Stimulated activated naive CD8-positive, alpha-beta T cell treated with anti-CD3 and anti-CD28 coated beads, Interleukin-15, amount 100 ng/mL, for 72 hours (primary cell): ENCODE data around the gene WDTC1.
A peak's percentile ranks its signal among the peaks of the same experiment; 100 is the strongest.
"Not testable (repeated sequence)": the region's sequence is repeated elsewhere in the genome, so short reads cannot be mapped to it uniquely, and the experiment has no call there.

ENCODE experiments used
- ATAC-seq: fragments of 150-1000 bp; cut with Tn5 transposase; 2 replicates; pipeline ENCODE4 v1.10.0; 2021; ENCODE audit warnings: mild to moderate bottlenecking, moderate library complexity
- DNase-seq, 2 donors: peaks; one replicate each; pipeline ENCODE4 v3.0.0; 2021 to 2022
- H3K27ac Mint-ChIP-seq, 2 donors: one replicate each; pipeline ENCODE4 v1.8.0; 2022; ENCODE audit warnings: mild to moderate bottlenecking in 2 of 2, mixed read lengths in 2 of 2, moderate library complexity in 2 of 2
- H3K27me3 Mint-ChIP-seq: one replicate; pipeline ENCODE4 v1.8.0; 2022; ENCODE audit warnings: mixed read lengths
- H3K4me1 Mint-ChIP-seq: one replicate; pipeline ENCODE4 v1.8.0; 2022; ENCODE audit warnings: mild to moderate bottlenecking, mixed read lengths
- H3K4me3 Mint-ChIP-seq, 2 donors: one replicate each; pipeline ENCODE4 v1.8.0; 2022; ENCODE audit warnings: mild to moderate bottlenecking in 2 of 2, mixed read lengths in 2 of 2, moderate library complexity in 1 of 2
- H3K9me3 Mint-ChIP-seq, 2 donors: one replicate each; pipeline ENCODE4 v1.8.0; 2022; ENCODE audit warnings: mixed read lengths in 2 of 2

Gene WDTC1, protein sequence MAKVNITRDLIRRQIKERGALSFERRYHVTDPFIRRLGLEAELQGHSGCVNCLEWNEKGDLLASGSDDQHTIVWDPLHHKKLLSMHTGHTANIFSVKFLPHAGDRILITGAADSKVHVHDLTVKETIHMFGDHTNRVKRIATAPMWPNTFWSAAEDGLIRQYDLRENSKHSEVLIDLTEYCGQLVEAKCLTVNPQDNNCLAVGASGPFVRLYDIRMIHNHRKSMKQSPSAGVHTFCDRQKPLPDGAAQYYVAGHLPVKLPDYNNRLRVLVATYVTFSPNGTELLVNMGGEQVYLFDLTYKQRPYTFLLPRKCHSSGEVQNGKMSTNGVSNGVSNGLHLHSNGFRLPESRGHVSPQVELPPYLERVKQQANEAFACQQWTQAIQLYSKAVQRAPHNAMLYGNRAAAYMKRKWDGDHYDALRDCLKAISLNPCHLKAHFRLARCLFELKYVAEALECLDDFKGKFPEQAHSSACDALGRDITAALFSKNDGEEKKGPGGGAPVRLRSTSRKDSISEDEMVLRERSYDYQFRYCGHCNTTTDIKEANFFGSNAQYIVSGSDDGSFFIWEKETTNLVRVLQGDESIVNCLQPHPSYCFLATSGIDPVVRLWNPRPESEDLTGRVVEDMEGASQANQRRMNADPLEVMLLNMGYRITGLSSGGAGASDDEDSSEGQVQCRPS

DNA sequence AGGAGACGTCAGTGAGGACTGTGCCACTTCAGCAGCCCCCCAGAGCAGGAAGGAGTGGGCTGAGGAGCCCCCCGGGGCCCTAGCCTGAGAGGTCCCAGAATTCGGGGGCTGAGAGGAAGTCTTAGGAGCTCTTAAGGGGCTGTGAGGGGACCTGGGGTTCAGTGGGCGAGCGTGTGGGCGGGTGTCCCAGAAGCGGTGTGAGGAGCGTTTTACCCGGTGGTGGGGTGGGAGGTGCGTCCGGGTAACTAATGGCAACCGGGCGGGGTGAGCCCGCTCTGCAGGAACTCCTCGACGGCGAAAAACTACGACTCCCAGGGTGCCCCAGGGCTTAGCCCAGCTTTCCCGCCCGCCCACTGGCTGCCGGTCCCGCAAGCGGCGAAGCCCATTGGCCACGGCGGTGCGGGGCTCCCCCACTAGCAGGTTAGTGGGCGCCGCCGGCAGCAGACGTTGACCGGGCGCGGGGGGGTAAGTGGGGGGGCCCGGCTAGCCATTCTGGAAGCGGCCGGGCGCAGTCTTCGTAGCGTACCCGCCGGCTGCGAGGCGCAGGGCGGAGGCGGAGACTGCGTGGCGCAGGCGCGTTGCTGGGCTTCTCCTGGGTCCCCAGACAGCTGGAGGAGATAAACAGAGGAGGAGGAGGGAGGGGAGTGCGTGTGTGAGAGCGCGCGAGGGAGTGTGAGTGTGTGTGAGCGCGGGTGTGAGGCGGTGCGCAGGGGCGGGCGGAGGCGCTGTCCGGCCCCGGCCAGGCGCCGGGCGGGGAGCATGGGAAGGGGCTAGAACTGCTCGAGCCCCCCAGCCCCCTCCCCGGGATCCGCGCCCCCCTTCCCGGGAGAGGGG, at the start of gene WDTC1:
WDTC1 (plus strand) TSS at position 584 of the 834 bp plus-strand sequence. CDS start 26,423 bp downstream, outside the sequence.
- H3K27me3 Mint-ChIP-seq = no peaks in the 10 kb centered on the region
- peak within 1 kb of the TSS; percentile 98 to 99 for H3K4me3 Mint-ChIP-seq
- H3K4me1 Mint-ChIP-seq = peaks cover 28% of the 10 kb centered on the region
- ATAC-seq (peak; percentile 96), DNase-seq (peak; percentile 98 to 99)
- no peaks in the 10 kb centered on the region for H3K9me3 Mint-ChIP-seq
- peak within 1 kb of the TSS; percentile 95 to 96 for H3K27ac Mint-ChIP-seq

DNA sequence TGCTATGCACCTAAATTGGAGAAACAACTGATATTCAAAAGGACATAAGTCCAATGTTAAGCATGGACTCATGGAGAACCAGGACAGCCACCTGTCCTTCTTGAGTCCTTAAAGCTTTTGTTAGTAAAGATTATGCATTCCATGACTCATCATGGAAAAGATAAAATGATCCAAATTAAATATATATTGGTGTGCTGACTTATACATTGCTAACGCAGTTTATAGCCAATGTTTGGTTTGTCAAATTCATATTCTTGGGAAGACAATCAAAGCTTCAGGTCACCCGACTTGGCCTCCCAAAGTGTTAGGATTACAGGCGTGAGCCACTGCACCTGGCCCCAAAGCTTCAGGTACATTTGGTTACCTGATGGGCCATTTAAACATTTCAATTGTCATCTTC, 49.8 kb upstream of the WDTC1 start:
- not testable (repeated sequence) for H3K4me3 Mint-ChIP-seq, H3K27me3 Mint-ChIP-seq, DNase-seq, H3K27ac Mint-ChIP-seq, H3K9me3 Mint-ChIP-seq, ATAC-seq, H3K4me1 Mint-ChIP-seq

DNA sequence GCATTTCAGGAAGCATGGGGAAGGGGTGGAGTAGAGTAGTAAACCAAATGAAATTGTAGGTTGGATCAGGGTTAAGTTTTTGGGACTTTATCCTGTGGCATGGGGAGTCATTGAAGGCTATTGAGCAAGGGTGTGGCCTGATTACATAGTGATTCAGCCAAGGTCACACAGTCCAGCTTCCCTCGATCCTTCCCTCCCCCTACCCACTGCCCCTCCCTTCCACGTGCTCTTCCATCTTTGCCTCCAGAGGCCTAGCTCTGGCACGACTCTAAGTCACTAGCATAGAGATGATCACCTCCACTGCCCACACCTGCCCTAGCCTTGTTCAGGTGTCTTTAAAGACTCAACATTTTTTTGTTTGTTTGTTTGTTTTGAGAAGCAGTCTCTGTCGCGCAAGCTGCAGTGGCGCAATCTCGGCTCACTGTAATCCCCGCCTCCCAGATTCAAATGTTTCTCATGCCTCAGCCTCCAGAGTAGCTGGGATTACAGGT, 42.3 kb upstream of the WDTC1 start:
- H3K27me3 Mint-ChIP-seq = no peaks in the 10 kb centered on the region

DNA sequence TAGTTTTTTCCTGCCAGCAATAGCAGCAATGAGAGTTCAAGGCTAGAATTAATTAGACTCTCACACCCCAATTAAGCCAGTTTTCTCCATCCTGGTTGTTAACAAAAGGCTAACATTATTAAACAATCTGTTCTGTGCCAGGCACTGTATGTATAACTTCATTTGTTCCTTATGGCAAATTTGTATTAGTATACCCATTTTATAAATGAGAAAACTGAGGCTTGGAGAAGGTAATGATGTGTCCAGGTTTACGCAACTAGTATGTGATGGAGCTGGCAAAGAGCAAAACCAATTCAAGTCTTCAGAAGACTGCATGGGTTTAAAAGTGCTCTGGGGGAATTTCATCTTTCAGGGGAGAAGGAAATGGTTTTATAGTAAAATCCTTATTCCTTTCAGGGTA, 41.2 kb upstream of the WDTC1 start:
- Mint-ChIP-seq H3K27me3 (no peaks in the 10 kb centered on the region), H3K4me3 (no peak overlapping the region), H3K27ac (no peak overlapping the region), H3K9me3 (no peaks in the 10 kb centered on the region), H3K4me1 (peaks cover 7% of the 10 kb centered on the region)
- DNase-seq = no peak
- ATAC-seq = no peak

More for the DNA sequence above, 42.3 kb upstream of the WDTC1 start:
- Mint-ChIP-seq H3K9me3 (no peaks in the 10 kb centered on the region), H3K27ac (no peak overlapping the region), H3K4me3 (no peak overlapping the region), H3K4me1 (no peaks in the 10 kb centered on the region)
- no peak for ATAC-seq
- DNase-seq = no peak

DNA sequence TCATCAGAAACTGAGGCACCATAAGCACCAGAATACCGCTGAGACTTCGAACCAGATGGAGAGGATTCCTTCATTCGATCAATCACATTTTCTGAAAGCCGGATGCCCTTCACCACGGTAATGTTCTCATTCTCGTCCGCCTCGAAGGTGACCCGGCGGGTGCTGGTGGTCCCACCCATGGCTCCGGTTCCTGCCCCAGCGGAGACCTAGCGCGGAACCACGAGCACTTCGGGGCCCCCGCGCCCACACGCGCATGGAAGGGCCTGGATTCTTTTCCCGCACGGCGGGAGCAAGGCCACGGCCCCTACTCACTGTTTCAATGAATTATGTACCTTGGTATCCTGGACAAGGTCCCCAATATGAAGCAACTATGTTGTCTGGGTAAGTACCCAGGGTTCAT, 33.1 kb upstream of the WDTC1 start:
- Mint-ChIP-seq H3K27me3 (no peaks in the 10 kb centered on the region), H3K4me1 (peaks cover 7% of the 10 kb centered on the region), H3K9me3 (no peaks in the 10 kb centered on the region), H3K4me3 (no peak overlapping the region), H3K27ac (no peak overlapping the region)
- ATAC-seq (no peak), DNase-seq (no peak)

DNA sequence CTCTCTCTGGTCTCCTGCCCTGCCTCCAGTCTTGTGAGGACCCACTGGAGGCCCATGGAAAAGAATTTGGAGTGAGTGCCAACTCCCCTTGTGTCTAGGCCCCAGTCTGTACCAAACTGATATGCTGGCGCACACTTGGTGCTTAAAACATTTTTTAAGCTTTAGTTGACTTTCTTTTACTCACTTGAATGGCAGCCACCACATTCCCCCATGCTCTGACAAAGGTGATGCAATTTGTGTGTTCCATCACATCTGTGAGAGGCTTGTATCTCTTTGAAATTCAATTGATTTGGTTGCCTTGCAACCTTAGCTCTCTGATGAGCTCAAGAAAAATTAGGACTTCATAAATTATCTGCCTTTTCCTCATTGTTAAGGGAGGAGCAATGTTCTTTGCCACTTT, 30.5 kb upstream of the WDTC1 start:
- no peak for ATAC-seq
- no peaks in the 10 kb centered on the region for H3K9me3 Mint-ChIP-seq
- no peak for DNase-seq
- no peak overlapping the region for H3K4me3 Mint-ChIP-seq
- no peaks in the 10 kb centered on the region for H3K27me3 Mint-ChIP-seq
- H3K27ac Mint-ChIP-seq = peak overlapping the region in 1 of 2 donors; percentile 74
- no peaks in the 10 kb centered on the region for H3K4me1 Mint-ChIP-seq

DNA sequence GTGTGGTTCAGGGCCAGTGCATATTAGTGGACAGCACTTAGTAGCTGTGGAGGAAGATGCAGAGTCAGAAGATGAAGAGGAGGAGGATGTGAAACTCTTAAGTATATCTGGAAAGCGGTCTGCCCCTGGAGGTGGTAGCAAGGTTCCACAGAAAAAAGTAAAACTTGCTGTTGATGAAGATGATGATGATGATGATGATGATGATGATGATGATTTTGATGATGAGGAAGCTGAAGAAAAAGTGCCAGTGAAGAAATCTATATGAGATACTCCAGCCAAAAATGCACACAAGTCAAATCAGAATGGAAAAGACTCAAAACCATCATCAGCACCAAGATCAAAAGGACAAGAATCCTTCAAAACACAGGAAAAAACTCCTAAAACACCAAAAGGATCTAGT, 27.2 kb upstream of the WDTC1 start:
- H3K27ac Mint-ChIP-seq, ATAC-seq, H3K9me3 Mint-ChIP-seq, H3K4me1 Mint-ChIP-seq, H3K4me3 Mint-ChIP-seq, DNase-seq, H3K27me3 Mint-ChIP-seq: not testable (repeated sequence)

DNA sequence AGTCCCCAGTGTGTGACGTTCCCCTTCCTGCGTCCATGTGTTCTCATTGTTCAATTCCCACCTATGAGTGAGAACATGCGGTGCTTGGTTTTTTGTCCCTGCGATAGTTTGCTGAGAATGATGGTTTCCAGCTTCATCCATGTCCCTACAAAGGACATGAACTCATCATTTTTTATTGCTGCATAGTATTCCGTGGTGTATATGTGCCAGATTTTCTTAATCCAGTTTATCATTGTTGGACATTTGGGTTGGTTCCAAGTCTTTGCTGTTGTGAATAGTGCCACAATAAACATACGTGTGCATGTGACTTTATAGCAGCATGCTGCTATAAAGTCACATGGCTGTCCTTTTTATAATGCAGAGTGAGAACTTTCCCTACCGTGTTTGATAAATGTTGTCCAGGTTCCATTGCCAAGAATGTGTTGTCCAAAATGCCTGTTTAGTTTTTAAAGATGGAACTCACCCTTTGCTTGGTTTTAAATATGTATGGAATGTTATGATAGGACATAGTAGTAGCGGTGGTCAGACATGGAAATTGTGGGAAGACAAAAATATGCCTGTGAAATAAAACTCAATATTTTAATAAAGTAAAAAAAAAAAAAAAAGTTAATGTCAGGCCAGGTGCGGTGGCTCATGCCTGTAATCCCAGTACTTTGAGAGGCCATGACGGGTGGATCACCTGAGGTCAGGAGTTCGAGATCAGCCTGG, 26.1 kb upstream of the WDTC1 start:
- H3K4me1 Mint-ChIP-seq, H3K4me3 Mint-ChIP-seq, H3K27me3 Mint-ChIP-seq, H3K27ac Mint-ChIP-seq, H3K9me3 Mint-ChIP-seq, ATAC-seq, DNase-seq: not testable (repeated sequence)

DNA sequence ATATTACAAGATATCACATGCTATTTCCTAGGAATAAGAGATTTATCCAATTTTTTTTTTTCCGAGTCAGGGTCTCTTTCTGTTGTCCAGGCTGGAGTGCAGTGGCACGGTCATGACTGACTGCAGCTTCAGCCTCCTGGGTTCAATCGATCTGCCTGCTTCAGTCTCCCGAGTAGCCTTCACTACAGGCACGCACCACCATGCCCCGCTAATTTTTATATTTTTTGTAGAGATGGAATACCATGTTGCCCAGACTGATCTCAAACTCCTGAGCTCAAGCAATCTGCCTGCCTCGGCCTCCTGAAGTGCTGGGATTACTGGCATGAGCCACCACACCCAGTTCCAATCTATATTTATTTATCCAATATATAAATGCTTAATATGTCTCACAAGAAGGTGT, 18.0 kb upstream of the WDTC1 start:
- H3K27me3 Mint-ChIP-seq = no peaks in the 10 kb centered on the region

DNA sequence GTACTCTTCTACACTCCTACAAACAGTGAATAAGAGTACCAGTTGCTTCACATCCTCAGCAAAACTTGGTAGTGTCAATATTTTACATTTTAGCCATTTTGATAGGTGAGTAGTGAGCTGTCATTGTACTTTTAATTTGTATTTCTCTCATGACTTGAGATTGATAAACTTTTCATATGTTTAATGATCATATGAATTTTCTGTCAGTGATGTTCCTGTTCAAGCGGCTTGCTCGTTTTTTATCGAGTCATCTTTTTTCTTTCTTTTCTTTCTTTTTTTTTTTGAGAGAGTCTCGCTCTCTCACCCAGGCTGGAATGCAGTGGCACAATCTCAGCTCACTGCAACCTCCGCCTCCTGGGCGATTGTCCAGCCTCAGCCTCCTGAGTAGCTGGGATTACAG, 17.0 kb upstream of the WDTC1 start:
- ATAC-seq = no peak
- Mint-ChIP-seq H3K27ac (no peak overlapping the region), H3K9me3 (no peaks in the 10 kb centered on the region), H3K4me3 (no peak overlapping the region), H3K27me3 (no peaks in the 10 kb centered on the region), H3K4me1 (no peaks in the 10 kb centered on the region)
- DNase-seq = no peak

More for the DNA sequence above, 18.0 kb upstream of the WDTC1 start:
- no peak overlapping the region for H3K27ac Mint-ChIP-seq
- H3K9me3 Mint-ChIP-seq = no peaks in the 10 kb centered on the region
- no peaks in the 10 kb centered on the region for H3K4me1 Mint-ChIP-seq
- no peak overlapping the region for H3K4me3 Mint-ChIP-seq
- ATAC-seq = no peak
- no peak for DNase-seq

DNA sequence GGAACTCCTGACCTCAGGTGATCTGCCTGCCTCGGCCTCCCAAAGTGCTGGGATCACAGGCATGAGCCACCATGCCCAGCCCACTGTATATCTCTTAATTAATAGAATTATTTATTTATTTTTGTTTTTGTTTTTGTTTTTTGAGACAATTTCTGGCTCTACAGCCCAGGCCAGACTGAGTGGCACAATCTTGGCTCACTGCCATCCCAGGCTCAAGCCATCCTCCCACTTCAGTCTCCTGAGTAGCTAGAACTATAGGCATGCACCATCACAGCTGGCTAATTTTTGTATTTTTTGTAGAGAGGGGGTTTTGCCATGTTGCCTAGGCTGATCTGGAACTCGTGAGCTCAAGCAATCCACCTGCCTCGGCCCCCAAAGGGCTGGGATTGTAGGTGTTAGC, 15.7 kb upstream of the WDTC1 start:
- Mint-ChIP-seq H3K27ac (no peak overlapping the region), H3K4me1 (no peaks in the 10 kb centered on the region), H3K4me3 (no peak overlapping the region), H3K27me3 (no peaks in the 10 kb centered on the region), H3K9me3 (no peaks in the 10 kb centered on the region)
- ATAC-seq (no peak), DNase-seq (no peak)

DNA sequence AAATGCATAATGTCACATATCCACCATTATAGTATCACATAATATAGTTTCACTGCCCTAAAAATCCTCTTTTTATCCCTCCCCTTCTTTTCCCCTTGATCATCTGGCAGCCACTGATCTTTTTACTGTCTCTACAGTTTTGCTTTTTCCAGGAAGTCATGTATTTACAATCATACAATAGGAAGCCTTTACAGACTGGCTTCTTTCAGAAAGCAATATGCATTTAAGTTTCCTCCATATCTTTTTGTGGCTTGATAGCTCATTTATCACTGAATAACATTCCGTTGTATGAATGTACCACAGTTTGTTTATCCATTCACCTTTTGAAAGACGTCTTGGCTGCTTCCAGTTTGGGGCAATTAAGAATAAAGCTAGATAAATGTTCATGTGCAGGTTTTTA, 14.3 kb upstream of the WDTC1 start:
- no peak overlapping the region for H3K4me3 Mint-ChIP-seq
- ATAC-seq = no peak
- H3K27ac Mint-ChIP-seq = no peak overlapping the region
- H3K9me3 Mint-ChIP-seq = no peaks in the 10 kb centered on the region
- no peaks in the 10 kb centered on the region for H3K27me3 Mint-ChIP-seq
- no peak for DNase-seq
- no peaks in the 10 kb centered on the region for H3K4me1 Mint-ChIP-seq

DNA sequence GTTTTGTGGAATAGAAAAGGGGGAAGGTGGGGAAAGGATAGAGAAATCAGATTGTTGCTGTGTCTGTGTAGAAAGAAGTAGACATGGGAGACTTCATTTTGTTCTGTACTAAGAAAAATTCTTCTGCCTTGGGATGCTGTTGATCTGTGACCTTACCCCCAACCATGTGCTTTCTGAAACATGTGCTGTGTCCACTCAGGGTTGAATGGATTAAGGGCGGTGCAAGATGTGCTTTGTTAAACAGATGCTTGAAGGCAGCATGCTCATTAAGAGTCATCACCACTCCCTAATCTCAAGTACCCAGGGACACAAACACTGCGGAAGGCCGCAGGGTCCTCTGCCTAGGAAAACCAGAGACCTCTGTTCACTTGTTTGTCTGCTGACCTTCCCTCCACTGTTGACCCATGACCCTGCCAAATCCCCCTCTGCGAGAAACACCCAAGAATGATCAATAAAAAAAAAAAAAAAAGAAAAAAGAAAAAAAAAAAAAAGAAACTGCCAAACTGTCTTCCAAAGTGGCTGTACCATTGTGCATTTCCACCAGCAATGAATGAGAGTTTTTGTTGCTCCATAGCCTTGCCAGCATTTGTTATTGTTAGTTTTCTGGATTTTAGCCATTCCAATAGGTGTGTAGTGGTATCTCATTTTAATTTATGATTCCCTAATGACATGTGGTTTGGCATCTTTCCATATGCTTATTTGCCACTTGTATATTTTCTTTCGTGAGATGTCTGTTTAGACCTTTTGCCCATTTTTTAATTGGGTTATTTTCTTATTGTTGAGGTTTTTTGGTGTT, 13.5 kb upstream of the WDTC1 start:
- ATAC-seq, H3K4me1 Mint-ChIP-seq, H3K9me3 Mint-ChIP-seq, DNase-seq, H3K27me3 Mint-ChIP-seq, H3K27ac Mint-ChIP-seq, H3K4me3 Mint-ChIP-seq: not testable (repeated sequence)

DNA sequence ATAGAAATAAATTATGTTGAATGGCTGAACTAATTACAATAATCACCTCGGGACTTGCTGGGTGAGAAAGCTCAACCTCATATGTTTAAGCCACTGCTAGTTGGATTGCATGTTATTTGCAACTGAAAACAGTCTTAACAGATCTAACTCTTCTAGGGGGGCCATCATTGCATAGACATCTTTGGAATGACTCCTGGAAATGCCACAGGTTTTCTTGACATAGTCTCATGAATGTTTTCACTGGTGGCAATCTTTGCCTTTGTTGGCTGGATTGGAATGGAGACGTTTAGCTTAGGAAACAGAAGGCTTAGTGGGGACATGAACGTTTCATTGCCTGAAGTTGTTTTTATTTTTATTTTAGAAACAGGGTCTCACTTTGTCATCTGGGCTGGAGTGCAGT, 8.8 kb upstream of the WDTC1 start:
- DNase-seq (no peak), ATAC-seq (no peak)
- Mint-ChIP-seq H3K4me1 (no peaks in the 10 kb centered on the region), H3K27me3 (no peaks in the 10 kb centered on the region), H3K9me3 (no peaks in the 10 kb centered on the region), H3K27ac (no peak overlapping the region), H3K4me3 (no peak overlapping the region)
